Stromal cell of bone marrow (primary cell): Measurements from ENCODE around the gene CUL5.
"Not testable (repeated sequence)": the region's sequence is repeated elsewhere in the genome, so short reads cannot be mapped to it uniquely, and the experiment has no call there.

Experiments
- DNase-seq: peaks from one replicate; pipeline ENCODE4 v3.0.0-alpha.2; 2012; ENCODE audit warnings: low read depth

The CUL5 gene

GRCh38 chr11:108115500-108116140 is 106.9 kb downstream of the CUL5 start:
- peak; percentile 82 for DNase-seq

DNA sequence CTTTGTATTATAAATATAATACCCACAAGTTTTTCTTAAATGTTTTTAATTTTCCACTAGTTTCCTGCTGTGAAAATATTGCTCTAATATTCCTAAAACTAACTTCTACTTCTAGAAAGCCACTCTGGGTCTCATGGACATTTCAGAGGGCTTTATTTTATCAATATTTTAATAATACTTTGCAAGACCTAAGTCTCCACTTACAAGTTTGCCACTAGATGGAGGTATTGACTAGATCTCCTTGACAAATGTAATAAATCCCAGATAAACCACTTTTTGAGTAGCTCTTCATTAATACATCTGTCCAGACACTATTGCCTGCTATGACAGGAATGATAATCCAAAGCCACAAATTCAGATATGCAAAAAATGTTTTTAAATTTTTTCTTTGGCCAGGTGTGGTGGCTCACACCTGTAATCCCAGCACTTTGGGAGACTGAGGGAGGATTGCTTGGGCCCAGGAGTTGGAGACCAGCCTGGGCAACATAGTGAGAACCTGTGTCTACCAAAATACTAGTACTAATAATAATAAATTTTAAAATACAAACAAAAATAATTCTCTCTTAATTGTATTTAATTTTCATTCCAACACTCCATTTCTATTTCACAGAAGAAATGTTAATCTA is 109.2 kb downstream of the CUL5 start:
- DNase-seq: peak; percentile 40

DNA sequence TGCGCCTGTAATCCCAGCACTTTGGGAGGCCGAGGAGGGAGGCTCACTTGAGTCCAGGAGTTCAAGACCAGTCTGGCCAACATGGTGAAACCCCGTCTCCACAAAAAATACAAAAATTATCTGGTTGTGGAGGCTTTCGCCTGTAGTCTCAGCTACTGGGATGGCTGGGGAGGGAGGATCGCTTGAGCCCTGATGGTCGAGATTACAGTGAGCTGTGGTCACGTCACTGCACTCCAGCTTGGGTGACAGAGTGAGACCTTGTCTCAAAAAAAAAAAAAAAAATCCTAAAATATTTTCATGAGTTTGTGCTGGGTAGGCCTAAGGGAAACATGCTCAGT is 112.2 kb downstream of the CUL5 start:
- not testable (repeated sequence) for DNase-seq

- peak; percentile 86 for DNase-seq
These were observed 112.8 kb downstream of the CUL5 start, which contains the start of gene ACAT1 for GRCh38 chr11:108121274-108122155. Gene ACAT1, plus strand, starts transcription at chr11:108121567. Its CDS starts 40 bp downstream, at chr11:108121607.

GRCh38 chr11:108122166-108122628 is 113.5 kb downstream of the CUL5 start:
- peak; percentile 17 for DNase-seq

- no peak for DNase-seq
These were observed 116.4 kb downstream of the CUL5 start for GRCh38 chr11:108125096-108125495.

DNA sequence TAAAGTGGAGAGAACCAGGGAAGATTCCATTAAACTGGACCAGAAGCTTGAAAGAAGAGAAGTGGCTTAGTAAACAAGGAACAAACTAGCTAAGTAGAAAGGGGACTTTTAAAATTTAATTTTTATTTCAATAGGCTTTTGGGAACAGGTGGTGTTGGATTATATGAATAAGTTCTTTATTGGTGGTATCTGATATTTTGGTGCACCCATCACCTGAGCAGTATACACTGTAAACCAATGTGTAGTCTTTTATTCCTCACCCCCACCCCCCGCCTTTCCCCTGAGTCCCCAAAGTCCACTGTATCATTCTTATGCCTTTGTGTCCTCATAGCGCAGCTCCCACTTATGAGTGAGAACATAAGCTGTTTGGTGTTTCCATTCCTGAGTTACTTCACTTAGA is 120.1 kb downstream of the CUL5 start:
- DNase-seq: no peak

DNA sequence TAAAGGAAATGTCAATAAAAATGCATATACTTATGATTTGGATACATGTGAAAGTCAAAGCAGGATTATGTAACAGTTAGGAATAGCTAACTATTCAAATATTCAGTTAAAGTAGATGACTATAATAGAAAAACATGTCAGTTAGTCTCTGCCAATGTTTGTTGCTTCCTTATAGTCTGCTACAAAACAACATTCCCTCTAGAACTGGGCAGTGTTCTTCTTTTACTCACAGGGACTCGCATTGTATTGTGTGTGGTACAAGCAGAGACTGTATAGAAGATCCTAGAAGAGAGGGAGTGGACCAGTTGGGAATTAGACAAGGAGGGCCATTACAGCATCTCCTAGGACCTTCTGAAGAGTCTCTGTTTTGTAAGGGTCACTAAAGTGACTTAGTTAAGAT is 123.3 kb downstream of the CUL5 start:
- DNase-seq: no peak

DNA sequence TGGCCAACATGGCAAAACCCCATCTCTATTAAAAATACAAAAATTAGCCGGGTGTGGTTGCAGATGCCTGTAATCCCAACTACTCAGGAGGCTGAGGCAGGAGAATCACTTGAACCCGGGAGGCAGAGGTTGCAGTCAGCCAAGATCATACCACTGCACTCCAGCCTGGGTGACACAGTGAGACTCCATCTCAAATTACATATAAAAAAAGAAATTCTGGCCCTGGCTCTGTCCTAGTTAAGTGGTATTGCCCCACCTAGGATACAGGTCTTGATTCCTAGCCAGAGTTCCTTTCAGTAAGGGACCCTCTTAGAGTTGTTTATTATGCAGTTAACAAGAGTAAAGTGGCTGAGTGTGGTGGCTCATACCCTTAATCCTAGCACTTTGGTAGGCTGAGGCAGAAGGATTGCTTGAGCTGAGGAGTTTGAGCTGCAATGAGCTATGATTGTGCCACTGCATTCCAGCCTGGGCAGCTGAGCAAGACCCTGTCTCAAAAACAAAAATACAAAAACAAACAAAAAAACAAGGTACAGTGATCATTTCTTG is 124.4 kb downstream of the CUL5 start:
- not testable (repeated sequence) for DNase-seq

DNA sequence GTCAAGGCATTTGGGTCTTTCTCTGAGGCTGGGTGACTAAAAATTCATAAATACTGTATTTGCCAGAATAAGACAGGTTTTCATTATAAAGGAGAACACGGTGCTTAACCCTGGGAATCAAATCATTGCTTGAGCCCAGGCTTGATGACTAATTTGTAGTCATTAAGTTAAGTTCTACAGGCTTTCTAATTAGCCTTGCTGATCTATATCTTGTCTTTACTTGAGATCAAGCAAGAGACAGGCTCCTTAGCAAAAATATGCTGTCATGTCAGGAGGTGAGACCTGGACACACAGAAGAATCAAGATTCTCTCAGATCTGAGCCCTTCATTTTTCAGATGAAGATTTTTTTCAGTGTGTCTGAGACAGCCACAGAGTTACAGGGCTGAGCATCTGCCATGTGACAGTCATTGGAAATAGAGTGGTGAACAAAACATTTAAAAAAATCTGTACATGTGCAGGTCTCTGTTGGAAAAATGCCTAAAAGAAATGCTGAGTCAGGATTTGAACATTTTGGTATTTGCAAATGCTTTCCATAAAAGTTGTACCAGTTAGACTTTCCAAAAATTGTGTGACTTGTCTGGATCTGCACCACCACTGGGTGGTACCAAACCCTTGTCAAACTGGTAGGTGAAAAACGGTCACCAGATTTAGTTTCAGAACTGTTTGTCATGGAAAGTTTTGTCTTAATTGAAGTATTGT is 127.3 kb downstream of the CUL5 start:
- DNase-seq: peak; percentile 15

- no peak for DNase-seq
These were observed 128.5 kb downstream of the CUL5 start for GRCh38 chr11:108137212-108137611.

DNA sequence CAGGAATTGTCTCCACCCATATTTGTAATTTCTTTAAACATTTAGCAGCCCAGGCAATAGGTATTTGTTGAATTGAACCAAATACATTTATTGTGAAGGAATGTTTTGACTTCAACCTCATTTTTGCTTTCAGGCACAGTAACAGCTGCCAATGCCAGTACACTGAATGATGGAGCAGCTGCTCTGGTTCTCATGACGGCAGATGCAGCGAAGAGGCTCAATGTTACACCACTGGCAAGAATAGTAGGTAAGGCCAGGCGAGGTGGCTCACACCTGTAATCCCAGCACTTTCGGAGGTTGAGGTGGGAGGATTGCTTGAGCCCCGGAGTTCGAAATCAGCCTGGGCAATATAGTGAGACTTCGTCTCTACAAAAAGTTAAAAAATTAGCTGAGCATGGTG is 133.6 kb downstream of the CUL5 start:
- DNase-seq: no peak

GRCh38 chr11:108144615-108145014 is 135.9 kb downstream of the CUL5 start:
- DNase-seq: no peak

- no peak for DNase-seq
These were observed 138.5 kb downstream of the CUL5 start for GRCh38 chr11:108147150-108147549.

GRCh38 chr11:108148556-108148955 is 139.9 kb downstream of the CUL5 start:
- DNase-seq: no peak

DNA sequence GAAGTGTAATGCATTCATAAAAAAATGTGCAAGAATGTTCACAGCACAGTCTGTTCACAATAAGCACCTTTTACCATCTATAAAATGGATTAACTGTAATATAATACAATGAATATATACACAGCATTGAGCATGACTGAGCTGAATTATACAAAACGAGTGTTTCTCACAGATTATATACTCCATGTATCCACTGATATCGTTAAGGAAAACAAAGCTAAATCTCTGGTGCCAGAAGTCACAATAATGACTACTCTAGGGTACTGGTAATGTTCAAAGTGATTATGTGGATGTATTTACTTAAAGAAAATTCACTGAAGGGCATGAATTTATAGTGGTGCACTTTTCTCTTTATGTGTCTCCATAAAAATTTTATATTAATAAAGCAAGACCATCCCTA is 145.9 kb downstream of the CUL5 start:
- no peak for DNase-seq
